Glomerular visceral epithelial cell (primary cell): ENCODE measurements around the gene RFX4.

Source experiments
- DNase-seq: peaks from one replicate; pipeline ENCODE4 v3.0.0-alpha.2; 2016; ENCODE audit errors: extremely low spot score

RFX4 gene

DNA sequence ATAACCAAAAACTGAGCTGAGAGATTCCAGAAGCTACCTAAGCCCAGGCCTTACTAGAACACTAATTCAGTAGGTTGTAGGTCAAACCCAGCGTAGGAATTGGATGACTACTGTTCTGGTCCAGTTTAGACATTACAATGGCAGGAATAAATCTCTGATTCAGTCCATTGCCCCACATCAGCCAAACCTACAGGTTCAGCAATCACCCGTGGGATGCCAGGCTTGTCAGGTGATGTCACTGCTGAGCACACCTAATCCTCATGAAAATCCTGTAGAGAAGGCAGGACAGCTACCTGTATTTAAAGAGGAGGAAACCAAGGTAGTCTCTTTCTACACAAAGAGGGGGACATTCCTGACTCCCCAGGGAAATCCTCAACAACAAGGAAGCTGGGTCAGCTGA, 63.7 kb downstream of the RFX4 start:
- no peak for DNase-seq

DNA sequence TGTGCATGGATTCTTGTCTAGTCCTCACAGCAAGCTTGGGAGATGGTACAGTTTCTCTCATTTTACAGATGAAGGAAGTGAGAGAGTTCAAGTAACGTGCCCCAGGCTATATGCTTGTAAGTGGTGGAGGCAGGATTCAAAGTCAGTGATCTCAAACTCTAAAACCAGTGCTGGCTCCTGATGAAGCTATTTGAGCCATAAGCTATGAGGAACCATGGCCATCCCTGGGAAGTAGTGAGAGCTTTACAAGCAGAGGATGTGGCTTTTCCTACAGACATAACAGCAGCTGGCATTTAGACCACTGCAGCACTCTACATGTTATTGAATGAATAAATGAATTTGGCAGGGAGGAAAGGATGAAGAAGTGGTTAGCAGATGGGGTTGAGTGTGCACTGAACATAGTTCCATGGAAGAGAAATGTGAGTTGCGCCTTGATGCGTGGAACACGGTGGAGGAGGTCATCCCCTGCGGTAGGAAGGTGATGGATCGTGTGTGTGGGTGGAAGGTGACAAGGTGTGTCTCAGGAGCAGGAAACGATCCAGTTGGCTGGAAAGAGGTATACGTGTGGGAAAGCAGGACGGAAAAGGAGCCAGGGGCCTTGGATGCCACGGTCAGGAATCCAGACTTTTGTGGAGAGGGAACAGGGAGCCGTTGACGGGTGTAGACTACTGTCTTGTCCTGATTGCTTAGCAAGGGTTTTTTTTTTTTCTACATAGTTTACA, 65.2 kb downstream of the RFX4 start:
- no peak for DNase-seq

DNA sequence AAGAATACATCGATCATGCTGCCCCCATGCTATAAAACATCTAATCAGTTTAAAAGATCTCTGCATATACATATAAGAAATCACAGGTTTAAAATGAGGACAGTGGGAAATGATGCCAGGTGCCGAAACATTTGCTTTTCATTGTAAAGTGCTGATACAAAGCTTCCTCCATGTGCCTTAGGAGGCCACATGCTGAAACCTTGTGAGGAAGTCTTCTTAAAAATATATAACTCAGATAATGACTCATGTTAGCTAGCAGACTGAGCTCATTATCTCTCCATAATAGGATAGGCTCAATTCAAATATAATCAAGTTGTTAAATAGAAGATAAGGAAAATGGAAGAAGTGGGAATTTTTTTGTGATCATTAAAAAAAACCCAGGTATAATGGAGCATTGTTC, 65.9 kb downstream of the RFX4 start:
- no peak for DNase-seq

DNA sequence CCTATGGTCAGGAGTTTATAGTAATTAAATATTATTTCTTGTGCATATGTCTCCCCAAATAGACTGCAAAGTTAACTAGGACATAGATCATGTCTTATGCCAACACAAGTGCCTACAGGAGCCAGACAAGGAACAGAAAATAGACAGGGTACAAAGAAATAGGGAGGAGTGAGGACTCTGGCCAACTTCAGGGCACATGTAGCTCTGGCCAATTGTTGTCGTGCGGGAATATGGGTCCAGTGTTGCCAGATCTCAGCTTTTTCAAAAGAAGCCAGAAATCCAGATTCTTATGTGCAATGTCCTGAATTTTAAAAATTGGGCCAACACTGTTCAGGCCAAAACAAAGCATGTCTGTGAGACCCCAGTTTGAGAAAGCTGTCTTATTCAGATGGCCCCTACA, 68.7 kb downstream of the RFX4 start:
- DNase-seq: no peak

DNA sequence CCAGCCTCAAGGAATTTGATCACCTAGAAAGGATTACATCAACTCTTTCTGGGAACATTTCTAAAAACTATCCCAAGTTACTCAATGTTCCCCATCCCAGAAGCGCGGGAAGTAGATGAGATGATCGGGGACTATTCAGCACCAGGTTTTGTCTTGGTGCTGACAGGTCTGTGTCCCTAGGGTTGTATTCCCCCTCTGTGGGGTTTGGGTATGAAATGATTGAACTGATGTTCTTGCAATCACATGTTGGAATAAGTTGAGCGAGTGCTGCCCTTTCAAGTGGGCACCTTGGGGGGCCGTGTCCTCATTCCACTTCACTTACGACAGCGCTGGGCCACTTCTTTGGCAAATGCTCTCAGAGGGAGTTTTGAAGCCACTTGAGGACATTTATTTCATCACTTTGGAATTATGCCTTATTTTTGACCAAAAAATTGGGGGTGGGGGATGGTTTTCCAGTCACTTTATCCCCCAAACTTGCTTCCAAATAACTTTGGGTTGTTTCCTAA, 69.8 kb downstream of the RFX4 start:
- no peak for DNase-seq

DNA sequence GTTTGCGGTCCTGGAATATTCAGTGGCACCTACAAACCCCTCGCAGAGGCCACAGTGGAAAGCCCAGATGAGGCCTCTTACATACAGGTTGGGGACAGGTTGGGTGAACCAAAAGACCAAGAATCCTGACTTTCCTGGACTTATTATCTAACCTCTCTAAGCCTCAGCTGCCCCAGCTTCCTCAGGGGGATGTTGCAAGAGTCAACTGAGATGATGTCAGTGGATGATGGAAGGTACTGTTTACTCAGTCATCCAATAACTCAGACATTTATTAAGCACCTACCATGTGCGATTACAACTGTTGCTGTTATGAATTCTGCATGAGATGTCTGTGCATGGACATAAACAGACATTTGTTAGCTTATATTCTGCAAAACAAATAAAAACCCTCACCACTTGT, 72.8 kb downstream of the RFX4 start:
- DNase-seq: no peak

DNA sequence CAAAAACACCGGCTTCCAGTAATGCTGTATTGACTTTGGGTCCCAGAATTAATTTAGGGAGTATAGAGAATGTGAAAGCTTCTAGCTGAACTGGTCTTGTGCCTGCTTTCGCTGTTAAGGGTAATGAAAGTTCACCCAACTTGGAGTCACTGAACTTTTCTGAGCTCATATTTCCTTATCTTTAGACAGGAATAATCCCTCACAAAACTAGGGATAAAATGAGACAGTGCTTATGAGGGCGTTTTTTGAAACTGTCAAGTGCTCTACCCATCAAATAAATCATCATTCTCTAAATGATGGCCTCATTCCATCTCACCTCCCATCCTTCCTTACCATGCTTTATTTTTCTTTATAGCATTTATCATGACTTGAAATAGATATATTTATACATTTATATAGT, 74.7 kb downstream of the RFX4 start:
- DNase-seq: no peak

DNA sequence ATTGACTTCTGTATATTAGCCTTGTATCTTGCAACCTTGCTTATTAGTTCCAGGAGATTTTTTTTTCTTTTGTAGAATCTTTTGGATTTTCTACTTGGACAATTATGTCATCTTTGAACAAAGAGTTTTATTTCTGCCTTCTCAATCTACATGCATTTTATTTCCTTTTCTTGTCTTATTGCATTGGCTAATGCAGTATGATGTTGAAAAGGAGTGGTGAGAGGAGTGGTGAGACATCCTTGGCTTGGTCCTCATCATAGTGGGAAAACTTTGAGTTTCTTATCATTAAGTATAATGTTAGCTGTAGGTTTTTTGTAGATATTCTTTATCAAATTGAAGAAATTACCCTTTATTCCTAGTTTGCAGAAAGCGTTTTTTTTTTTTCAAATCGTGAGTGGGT, 80.6 kb downstream of the RFX4 start:
- DNase-seq: no peak

DNA sequence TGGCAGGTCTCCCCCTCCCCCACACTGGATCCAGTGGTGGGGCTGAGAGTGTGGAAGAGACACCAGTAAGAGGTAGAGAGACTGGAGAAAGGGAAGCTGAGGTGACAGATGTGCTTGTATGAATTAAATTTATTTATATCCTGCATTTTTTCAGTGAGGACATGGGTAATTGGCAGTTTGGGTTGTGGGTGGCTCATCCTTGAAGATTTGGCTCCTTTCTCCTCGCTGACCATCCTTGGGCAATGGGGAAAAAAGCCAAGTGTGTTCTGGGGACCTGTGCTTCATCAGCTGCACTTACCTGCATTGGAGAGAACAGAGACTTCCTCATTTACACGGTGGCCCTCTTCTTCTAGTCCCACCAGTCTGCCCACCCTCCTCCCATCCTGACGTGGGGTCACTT, 86.4 kb downstream of the RFX4 start:
- DNase-seq: no peak

DNA sequence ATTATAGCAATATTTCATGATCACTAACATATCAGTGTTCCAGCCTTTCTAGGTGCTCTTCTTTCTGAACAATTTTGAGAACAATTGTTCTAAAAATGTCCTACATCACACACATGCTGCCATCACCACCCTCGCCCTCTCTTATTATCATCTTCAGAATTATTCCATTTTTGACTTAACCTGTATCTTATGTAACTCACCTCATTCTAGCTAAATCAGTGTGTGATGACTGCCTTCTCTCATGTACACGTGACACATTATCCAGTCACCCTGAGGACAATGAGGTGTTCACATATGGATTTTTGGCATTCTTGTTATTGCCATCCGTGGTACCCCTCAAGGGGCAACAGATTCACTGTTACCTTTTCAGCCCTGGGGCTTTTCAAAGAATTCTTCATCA, 87.3 kb downstream of the RFX4 start:
- DNase-seq: no peak

DNA sequence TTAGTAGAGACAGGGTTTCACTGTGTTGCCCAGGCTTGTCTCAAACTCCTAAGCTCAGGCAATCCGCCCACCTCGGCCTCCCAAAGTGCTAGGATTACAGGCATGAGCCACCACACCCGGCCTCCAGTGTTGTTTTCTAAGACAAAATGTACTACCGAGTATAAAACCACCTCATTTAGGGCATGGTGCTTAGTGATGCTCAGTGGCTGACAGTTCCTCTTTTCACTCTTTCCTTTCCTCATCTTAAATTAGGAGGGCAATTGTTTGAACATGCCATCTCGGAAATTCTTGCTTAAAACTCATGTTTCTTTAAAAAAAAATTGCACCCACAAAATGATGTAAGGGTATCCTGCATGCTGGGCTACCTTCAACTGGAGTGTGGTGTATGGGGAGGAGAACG, 89.0 kb downstream of the RFX4 start:
- no peak for DNase-seq

DNA sequence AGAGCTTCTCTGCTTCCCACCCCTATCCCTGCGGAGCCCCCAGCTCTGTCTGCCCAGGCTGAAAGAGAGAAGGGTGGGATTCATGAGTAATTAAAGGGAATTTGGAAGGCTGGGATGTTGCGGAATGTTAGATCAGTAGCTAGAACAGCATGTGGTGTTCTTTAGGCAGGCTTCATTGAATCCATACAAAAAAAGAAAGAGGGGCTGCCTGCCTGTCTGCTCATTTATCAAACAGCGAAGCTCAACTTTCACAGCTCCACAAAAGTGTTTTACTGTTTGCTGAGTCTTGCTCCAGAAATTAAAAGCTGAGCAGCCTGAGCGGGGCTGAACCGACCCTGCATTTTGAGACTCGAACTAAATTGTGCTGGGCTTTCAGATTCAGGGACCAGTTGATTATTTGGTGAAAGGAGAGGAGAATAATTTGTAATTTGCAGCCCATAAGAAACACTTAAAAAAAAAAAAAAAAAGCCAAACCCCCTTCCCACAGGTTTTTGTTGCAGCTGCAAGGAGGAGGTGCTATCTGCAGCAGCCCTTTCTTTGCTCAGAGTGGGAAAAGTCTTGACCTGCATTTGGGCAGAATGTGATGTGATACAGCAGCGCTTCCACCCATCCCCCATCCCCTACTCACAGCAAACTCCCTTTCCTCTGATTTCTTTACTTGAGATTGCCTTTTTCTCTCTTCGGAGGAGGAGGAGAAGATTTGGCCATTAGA, 89.7 kb downstream of the RFX4 start:
- no peak for DNase-seq

DNA sequence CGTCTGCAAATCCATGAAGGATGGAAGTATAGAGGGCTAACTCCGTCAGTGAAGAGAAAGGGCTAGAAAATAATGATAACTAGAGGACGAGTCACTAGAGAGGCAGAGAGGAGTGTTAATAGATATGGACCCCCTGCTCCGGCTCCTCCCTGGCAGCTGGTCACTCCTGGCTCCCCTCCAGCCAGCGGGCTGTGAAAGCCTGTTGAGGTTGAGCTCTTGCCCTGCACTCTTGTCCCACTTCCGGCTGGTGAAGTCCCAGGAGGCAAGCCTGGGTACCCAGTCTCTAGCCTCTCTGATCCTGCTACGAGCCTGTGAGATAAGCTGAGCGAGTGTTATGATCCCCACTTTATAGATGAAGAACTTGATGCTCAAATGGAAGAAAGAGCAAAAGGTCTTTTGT, 90.3 kb downstream of the RFX4 start:
- peak; percentile 33 for DNase-seq

DNA sequence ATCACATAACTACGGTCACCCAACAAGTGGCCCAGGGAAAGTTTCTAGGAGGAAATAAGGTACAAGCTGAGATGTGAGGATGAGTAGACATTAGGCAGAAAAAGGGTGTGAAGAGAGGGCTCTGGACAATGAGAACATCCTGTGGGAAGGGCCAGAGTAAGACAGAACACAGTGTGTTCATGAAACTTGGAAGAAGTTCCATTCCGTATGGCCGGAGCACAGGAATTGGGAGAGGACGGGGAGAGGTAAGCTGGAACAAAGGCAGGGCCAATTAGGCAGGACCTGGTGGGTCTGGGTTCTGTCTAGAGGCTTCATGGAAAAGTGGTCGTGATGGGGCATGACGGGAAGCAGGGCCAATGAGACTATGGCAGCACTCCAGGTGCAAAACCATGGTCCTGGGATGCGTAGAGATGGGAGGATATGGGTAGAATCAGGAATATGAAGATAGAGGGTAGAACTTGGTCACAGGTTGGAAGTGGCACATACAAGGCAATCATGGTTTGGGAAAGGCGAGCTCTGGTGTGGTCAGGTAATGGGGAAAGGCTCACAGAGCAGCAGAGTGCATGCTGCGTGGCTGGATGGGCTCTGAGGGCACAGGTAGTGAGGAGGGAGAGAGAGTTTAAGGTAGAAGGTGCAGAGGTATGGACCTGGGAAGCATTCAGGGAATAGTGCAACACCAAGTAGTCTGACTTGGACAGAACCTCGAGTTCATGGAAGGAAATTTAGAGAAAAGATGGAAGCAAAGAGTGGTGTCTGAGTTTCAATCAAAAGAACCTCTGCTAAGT, 93.0 kb downstream of the RFX4 start:
- no peak for DNase-seq

DNA sequence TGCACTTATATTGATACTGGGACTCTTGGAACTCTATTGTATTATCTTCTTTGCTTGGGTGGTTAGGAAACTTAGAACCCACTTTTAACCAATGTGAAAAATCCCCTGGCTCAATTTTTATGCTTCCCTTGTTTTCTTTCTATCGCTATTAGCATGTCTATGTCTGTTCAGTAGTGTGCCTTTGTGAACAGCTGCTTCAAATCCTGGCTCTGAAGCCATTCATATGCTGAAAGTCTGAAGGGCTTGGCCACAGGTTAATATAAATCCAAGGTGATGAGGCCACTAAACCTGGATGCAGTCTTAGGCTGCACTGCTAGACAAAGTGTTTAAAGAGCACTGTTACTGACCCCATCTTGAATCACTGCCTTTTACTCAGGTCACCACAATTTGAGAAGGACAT, 96.8 kb downstream of the RFX4 start:
- no peak for DNase-seq

DNA sequence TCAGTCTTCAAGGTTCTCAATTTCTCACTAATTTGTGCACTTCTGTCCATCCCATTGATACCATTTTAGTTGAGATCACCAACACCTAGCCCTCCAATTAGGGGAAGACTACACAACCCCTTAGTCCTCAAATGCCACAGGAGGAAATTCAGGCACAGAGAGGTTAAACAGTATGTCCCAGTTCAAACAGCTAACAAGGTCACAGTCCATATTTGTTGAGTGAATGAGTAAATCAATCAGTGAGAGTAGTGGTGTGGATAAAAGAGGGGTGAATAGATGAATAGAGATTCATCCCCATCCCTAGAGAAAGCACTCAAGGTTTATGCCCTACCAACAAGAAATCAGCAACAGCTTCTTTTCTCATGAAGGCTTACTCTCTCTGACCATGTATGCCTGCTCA, 97.5 kb downstream of the RFX4 start:
- no peak for DNase-seq

DNA sequence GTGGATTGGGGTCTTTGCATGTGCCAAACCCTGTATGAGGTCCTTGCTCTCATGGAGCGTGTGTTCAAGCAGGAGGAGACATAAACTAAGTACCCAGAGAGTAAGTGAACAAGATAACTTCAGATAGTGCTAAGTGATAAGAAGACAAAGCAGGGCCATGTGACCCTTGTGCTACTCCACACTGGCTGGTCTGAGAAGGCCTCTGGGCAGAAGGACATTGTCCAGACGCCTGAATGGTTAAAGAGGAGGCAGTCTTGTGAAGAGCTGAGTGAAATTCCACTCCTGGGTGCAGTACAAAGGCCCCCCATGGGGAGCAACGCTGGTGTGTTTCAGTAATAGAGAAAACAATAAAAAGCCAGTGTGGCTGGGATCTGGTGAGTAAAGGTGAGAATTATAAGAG, 98.4 kb downstream of the RFX4 start:
- no peak for DNase-seq

DNA sequence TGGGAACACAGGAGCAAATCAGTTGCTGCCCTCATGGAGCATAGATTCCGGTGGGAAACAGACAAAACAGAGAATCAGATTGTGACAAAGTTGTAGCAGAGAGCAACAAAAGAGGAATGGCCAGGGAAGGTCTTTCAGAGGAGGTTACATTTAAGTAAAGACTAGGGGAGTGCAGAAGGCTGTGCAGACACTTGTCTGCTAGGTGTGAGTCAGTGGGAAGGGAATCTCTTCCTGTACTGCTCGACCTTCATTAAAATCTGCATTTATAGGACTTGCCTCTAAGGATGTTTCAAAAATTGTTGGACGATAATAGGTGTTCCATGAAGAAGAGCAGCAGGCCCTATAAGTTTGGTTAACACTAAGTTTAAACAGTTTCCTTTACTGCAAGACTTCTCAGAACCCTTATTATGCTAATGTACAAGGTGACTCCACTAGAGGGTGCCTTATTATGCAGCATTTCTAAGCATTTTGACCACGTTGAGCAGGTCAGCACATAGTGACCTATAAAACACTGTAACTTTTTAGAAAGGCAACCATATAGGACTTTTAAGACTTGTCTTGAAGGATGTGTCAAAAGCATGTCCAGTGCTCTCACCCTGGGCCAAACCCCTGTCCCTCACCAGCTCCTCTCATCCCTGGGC, 99.9 kb downstream of the RFX4 start:
- peak; percentile 23 for DNase-seq

DNA sequence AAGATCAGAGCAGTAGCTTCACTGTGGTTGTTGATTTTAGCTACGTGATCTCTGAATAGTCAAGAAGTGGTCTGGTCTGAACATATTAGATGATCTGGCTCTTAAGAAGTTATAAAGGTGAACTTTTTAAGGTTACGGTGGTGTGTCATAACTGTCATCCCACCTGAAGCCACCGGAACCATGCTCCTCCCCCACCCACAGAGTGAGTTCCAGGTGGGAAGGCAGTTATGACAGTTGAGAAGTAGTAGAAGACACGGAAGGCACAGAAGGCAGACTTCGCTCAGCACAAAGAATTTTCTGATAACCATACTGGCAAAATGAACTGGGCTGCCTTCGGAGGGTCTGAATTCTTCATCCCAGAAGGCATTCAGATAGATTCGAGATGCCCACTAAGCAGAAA, 101.7 kb downstream of the RFX4 start:
- no peak for DNase-seq

DNA sequence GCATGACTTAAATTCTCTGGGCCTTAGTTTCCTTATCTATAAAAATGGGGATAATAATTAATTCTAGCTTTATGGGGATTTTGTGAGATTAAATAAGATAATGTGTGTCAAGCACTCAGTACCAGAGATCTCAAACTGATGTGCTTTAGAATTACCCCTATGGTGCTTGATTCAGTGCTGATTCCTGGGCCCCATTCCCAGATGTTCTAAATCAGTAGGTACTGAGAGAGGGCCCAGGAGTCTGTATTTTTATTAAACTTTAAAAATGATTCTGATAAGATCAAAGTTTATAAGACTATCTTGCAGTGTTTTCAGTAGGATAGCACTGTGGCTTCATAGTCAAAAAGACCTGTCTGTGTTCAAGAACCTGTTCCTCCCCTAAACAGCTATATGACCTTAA, 102.6 kb downstream of the RFX4 start:
- no peak for DNase-seq

DNA sequence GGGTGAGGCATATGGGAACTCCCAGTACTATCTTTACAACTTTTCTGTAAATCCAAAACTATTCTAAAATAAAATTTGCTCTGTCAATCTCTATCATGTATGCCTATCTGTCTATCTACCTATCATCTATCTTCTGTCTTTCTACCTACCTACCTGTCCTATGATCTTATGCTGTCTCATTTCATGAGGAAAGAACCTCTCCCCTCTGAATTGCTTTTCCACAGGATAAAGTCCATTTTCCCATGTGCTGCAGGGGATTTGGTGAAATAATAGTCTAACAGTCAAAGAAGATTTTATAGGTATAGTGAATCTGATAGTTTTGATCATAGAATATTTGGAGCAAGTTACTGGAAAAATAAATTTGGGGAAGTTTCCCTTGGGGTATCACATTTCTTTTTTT, 104.9 kb downstream of the RFX4 start:
- no peak for DNase-seq

DNA sequence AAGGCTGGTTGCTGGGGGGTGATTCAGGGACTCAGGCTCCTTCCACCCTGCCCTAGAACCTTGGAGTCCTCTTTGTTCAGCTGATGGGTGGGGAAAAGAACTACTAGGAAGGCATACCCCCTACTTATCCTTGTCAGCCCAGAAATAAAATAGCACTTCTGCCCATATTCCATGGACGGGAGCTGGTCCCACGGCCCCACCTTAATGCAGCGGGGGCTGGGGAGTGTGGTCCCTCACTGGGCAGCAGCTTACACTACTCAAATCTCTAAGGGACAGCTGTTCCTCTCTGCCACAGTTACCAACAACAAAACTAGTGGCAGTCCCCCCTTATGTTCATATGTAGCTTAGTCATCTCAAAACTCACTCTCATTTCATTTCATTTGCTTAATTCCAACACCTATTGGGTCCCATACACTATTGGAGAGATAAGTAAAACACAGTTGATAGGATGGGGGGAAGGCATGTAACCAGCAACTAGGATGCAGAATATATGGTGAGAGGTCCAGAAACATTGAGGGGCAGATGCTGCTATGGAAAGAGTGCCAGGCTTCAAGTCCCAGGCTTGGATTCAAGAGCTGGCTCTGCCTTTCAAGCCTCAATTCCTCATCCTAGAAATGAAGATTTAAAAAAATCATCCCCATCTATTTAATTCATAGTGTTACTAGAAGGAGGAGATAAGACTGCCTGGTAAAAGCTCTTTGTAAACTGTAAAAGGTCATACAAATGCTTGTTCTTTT, 107.9 kb downstream of the RFX4 start:
- DNase-seq: no peak
